WTC11 (cell line): ENCODE measurements around the gene SLC38A1. TPM values are rescaled to one million over a fixed set of nuclear protein-coding genes. Genes with fewer than 3 reads are reported as not detected.

Experiments used
- ATAC-seq: fragments of 200-7000 bp; cut with Tn5 transposase; 2 replicates; pipeline ENCODE4 v1.10.0; 2021; ENCODE audit warnings: mild to moderate bottlenecking, moderate library complexity
- CTCF ChIA-PET: fragments of 300-600 bp; sonication (Branson Sonifier 250); formaldehyde crosslinking; loops from one replicate; lab custom pipeline; 2021; ENCODE audit warnings: antibody characterized with exemption; lab: Charles Lee
- POLR2A ChIA-PET: fragments of 350-600 bp; sonication (Branson Sonifier 250); formaldehyde crosslinking; loops from one replicate; lab custom pipeline; 2021; ENCODE audit warnings: antibody characterized with exemption; lab: Charles Lee
- DNase-seq: peaks from one replicate; pipeline ENCODE4 v3.0.0; 2021; ENCODE audit warnings: low spot score
- H3K27ac Mint-ChIP-seq: 2 replicates; pipeline ENCODE4 v1.8.0; 2021; ENCODE audit warnings: mixed read lengths
- H3K27me3 Mint-ChIP-seq: 2 replicates; pipeline ENCODE4 v1.8.0; 2021; ENCODE audit warnings: low read depth, mild to moderate bottlenecking, moderate library complexity, mixed read lengths
- H3K36me3 Mint-ChIP-seq: 2 replicates; pipeline ENCODE4 v1.8.0; 2021; ENCODE audit warnings: mixed read lengths
- H3K4me1 Mint-ChIP-seq: 2 replicates; pipeline ENCODE4 v1.8.0; 2022; ENCODE audit warnings: mixed read lengths
- H3K4me3 Mint-ChIP-seq: 2 replicates; pipeline ENCODE4 v1.8.0; 2021; ENCODE audit warnings: mild to moderate bottlenecking, moderate library complexity, mixed read lengths
- H3K9me3 Mint-ChIP-seq: 2 replicates; pipeline ENCODE4 v1.8.0; 2021; ENCODE audit warnings: mixed read lengths
- E2F1 ChIP-seq: sonication (generic); formaldehyde crosslinking; IDR thresholded peaks from 2 replicates; pipeline ENCODE4 v1.8.0; 2022; ENCODE audit warnings: mild to moderate bottlenecking, missing genetic modification reagents
- GABPB1 ChIP-seq: sonication (generic); formaldehyde crosslinking; IDR thresholded peaks from 2 replicates; pipeline ENCODE4 v1.8.1; 2023; ENCODE audit warnings: mild to moderate bottlenecking, missing genetic modification reagents
- HMGXB4 ChIP-seq: sonication (generic); formaldehyde crosslinking; IDR thresholded peaks from 2 replicates; pipeline ENCODE4 v1.8.1; 2023; ENCODE audit warnings: mild to moderate bottlenecking, moderate library complexity, missing genetic modification reagents
- NR2C2 ChIP-seq: sonication (generic); formaldehyde crosslinking; IDR thresholded peaks from 2 replicates; pipeline ENCODE4 v1.8.0; 2022; ENCODE audit warnings: mild to moderate bottlenecking, missing genetic modification reagents
- PRDM15 ChIP-seq: sonication (generic); formaldehyde crosslinking; IDR thresholded peaks from 2 replicates; pipeline ENCODE4 v1.8.0; 2022; ENCODE audit warnings: missing genetic modification reagents
- RELA ChIP-seq: sonication (generic); formaldehyde crosslinking; IDR thresholded peaks from 2 replicates; pipeline ENCODE4 v1.8.1; 2022; ENCODE audit warnings: missing genetic modification reagents, mild to moderate bottlenecking, borderline replicate concordance
- TP53 ChIP-seq: sonication (generic); formaldehyde crosslinking; IDR thresholded peaks from 2 replicates; pipeline ENCODE4 v1.8.1; 2023; ENCODE audit warnings: mild to moderate bottlenecking, missing genetic modification reagents
- ZNF232 ChIP-seq: sonication (generic); formaldehyde crosslinking; IDR thresholded peaks from 2 replicates; pipeline ENCODE4 v1.8.0; 2022; ENCODE audit warnings: mild to moderate bottlenecking, missing genetic modification reagents
- ZNF317 ChIP-seq: sonication (generic); formaldehyde crosslinking; IDR thresholded peaks from 2 replicates; pipeline ENCODE4 v1.8.1; 2023; ENCODE audit warnings: low read depth, mild to moderate bottlenecking, moderate library complexity, missing genetic modification reagents, borderline replicate concordance
- ZNF425 ChIP-seq: fragments of 250-450 bp; sonication (Bioruptor Pico); conservative IDR thresholded peaks from 2 replicates; pipeline ENCODE4 v1.9.0; 2021; ENCODE audit warnings: mild to moderate bottlenecking
- total RNA-seq: library from RNA; stranded (reverse); gene quantifications from 3 replicates; pipeline ENCODE4 v1.2.3, GENCODE V29; 2021
- TF ChIP-seq, protein P1 (sequence below): sonication (generic); formaldehyde crosslinking; conservative IDR thresholded peaks from 2 replicates; pipeline ENCODE4 v1.8.1; 2022; ENCODE audit warnings: mild to moderate bottlenecking, missing genetic modification reagents
- TF ChIP-seq, protein P2 (sequence below): fragments of 250-450 bp; sonication (Bioruptor Pico); IDR thresholded peaks from 2 replicates; pipeline ENCODE4 v1.8.0; 2021; ENCODE audit warnings: mild to moderate bottlenecking
- TF ChIP-seq, protein P3 (sequence below): sonication (generic); formaldehyde crosslinking; IDR thresholded peaks from 2 replicates; pipeline ENCODE4 v1.8.0; 2022; ENCODE audit warnings: mild to moderate bottlenecking, missing genetic modification reagents
- TF ChIP-seq, protein P4 (sequence below): fragments of 250-450 bp; sonication (Bioruptor Pico); IDR thresholded peaks from 2 replicates; pipeline ENCODE4 v1.9.0; 2021; ENCODE audit warnings: mild to moderate bottlenecking
- TF ChIP-seq, protein P5 (sequence below): sonication (generic); formaldehyde crosslinking; IDR thresholded peaks from 2 replicates; pipeline ENCODE4 v1.8.0; 2022; ENCODE audit warnings: mild to moderate bottlenecking, missing genetic modification reagents

SLC38A1 gene
- total RNA-seq, 1 experiment from 2014 or later = 179 TPM

DNA sequence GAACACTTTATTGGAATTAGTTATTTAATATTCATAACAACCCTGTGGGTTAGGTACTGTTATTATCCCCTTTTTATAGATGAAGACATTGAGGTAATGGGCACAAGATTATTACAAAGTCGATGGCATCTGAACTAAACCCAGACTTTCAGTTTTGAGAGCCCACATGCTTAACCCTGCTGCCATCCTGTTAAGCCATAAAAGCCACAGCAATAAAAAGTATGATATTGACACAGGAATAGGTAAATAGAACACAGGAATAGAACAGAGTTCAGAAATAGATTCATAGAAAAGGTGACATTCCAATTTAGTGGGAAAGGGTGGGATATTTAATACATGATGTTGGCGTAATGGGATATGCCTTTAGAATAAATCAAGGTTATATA is 119.8 kb downstream of the SLC38A1 start:
- ChIA-PET CTCF (no interaction called here), POLR2A (no interaction called here)
- DNase-seq (no peak), ATAC-seq (no peak)
- TF ChIP-seq, protein P1, sequence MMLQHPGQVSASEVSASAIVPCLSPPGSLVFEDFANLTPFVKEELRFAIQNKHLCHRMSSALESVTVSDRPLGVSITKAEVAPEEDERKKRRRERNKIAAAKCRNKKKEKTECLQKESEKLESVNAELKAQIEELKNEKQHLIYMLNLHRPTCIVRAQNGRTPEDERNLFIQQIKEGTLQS (CRISPR knock-in tag) = no peak
- TF ChIP-seq RELA (CRISPR knock-in tag) (no peak), HMGXB4 (no peak), NR2C2 (CRISPR knock-in tag) (no peak), ZNF425 (CRISPR knock-in tag) (no peak), ZNF317 (CRISPR knock-in tag) (no peak)
- TF ChIP-seq, protein P2, sequence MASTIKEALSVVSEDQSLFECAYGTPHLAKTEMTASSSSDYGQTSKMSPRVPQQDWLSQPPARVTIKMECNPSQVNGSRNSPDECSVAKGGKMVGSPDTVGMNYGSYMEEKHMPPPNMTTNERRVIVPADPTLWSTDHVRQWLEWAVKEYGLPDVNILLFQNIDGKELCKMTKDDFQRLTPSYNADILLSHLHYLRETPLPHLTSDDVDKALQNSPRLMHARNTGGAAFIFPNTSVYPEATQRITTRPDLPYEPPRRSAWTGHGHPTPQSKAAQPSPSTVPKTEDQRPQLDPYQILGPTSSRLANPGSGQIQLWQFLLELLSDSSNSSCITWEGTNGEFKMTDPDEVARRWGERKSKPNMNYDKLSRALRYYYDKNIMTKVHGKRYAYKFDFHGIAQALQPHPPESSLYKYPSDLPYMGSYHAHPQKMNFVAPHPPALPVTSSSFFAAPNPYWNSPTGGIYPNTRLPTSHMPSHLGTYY (CRISPR knock-in tag) = no peak
- TF ChIP-seq, protein P3, sequence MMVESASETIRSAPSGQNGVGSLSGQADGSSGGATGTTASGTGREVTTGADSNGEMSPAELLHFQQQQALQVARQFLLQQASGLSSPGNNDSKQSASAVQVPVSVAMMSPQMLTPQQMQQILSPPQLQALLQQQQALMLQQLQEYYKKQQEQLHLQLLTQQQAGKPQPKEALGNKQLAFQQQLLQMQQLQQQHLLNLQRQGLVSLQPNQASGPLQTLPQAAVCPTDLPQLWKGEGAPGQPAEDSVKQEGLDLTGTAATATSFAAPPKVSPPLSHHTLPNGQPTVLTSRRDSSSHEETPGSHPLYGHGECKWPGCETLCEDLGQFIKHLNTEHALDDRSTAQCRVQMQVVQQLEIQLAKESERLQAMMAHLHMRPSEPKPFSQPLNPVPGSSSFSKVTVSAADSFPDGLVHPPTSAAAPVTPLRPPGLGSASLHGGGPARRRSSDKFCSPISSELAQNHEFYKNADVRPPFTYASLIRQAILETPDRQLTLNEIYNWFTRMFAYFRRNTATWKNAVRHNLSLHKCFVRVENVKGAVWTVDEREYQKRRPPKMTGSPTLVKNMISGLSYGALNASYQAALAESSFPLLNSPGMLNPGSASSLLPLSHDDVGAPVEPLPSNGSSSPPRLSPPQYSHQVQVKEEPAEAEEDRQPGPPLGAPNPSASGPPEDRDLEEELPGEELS (CRISPR knock-in tag) = no peak
- TF ChIP-seq, protein P4, sequence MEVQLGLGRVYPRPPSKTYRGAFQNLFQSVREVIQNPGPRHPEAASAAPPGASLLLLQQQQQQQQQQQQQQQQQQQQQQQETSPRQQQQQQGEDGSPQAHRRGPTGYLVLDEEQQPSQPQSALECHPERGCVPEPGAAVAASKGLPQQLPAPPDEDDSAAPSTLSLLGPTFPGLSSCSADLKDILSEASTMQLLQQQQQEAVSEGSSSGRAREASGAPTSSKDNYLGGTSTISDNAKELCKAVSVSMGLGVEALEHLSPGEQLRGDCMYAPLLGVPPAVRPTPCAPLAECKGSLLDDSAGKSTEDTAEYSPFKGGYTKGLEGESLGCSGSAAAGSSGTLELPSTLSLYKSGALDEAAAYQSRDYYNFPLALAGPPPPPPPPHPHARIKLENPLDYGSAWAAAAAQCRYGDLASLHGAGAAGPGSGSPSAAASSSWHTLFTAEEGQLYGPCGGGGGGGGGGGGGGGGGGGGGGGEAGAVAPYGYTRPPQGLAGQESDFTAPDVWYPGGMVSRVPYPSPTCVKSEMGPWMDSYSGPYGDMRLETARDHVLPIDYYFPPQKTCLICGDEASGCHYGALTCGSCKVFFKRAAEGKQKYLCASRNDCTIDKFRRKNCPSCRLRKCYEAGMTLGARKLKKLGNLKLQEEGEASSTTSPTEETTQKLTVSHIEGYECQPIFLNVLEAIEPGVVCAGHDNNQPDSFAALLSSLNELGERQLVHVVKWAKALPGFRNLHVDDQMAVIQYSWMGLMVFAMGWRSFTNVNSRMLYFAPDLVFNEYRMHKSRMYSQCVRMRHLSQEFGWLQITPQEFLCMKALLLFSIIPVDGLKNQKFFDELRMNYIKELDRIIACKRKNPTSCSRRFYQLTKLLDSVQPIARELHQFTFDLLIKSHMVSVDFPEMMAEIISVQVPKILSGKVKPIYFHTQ = no peak
- TF ChIP-seq, protein P5, sequence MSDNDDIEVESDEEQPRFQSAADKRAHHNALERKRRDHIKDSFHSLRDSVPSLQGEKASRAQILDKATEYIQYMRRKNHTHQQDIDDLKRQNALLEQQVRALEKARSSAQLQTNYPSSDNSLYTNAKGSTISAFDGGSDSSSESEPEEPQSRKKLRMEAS (CRISPR knock-in tag) = no peak
- Mint-ChIP-seq H3K27me3 (no peaks in the 10 kb centered on the region), H3K36me3 (no peaks in the 10 kb centered on the region), H3K27ac (no peak overlapping the region), H3K4me3 (no peak overlapping the region), H3K4me1 (peaks cover 8% of the 10 kb centered on the region), H3K9me3 (no peaks in the 10 kb centered on the region)

DNA sequence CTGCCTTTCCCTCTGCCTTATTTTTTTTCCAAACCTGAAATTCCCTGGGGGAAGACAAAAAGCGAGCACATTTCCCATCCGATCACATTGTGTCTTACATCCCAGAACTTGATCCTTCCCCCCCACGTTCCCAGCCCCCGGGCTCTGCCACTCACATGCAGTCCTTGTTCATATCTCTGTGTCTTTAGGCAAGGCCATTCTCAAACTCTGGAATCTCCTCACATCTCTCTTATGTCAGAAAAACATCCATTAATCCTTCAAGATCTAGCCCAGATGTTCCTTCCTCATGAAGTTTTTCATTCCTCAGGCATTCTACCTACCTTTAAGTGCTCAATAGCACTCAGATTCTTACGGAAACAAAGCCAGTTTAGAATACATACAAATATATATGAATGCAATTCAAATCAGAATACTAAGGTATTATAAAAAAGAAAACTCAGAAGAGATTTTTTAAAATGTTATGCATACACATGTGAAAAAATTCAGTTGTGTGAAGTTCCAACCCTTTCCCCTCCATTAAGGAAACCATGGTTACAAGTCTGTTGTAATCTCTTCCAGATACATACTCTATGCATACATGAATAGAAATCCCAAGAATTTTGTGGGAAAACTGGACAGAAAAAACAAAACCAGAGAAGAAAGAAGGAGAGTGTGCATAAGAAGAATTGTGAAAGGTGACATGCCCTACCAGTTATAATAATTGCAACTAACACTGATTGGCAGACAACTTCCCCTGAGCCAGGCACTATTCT is 120.3 kb downstream of the SLC38A1 start:
- ChIA-PET POLR2A (no interaction called here), CTCF (no interaction called here)
- Mint-ChIP-seq H3K4me1 (peaks cover 8% of the 10 kb centered on the region), H3K36me3 (no peaks in the 10 kb centered on the region), H3K9me3 (no peaks in the 10 kb centered on the region), H3K27me3 (no peaks in the 10 kb centered on the region), H3K27ac (no peak overlapping the region), H3K4me3 (no peak overlapping the region)
- DNase-seq = no peak
- ATAC-seq = no peak
- no peak for TF ChIP-seq GABPB1
- no peak for TF ChIP-seq ZNF232
- no peak for TF ChIP-seq PRDM15 (CRISPR knock-in tag)
- TF ChIP-seq E2F1 = no peak
- no peak for TF ChIP-seq TP53 (CRISPR knock-in tag)
